Superior temporal gyrus (tissue), 1 donor: ENCODE results near the gene SARM1.
"Not testable (repeated sequence)": the region's sequence is repeated elsewhere in the genome, so short reads cannot be mapped to it uniquely, and the experiment has no call there.

Source experiments
- DNase-seq: peaks from one replicate; pipeline ENCODE4 v3.0.0-alpha.2; 2016; ENCODE audit errors: extremely low spot score

The SARM1 gene

DNA sequence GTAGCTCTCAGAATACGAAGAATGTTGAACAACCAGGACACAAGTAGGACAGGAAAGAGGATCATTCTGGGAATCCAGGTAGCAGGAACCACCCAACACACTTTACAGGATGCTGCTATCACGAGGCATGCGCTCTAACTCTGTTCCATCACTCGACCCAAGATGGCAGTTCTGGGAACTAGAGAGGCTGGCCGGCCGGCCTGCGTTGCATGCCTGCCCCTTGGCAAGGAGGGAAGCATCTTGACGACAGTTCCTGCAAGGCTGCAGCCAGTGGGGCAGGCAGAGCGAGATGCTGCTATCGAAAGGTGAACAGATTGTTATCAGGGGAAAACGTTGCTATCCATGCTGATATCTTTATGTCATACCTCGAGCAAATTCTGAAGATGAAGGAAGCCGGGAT lies 53.7 kb downstream of the SARM1 start:
- no peak for DNase-seq

DNA sequence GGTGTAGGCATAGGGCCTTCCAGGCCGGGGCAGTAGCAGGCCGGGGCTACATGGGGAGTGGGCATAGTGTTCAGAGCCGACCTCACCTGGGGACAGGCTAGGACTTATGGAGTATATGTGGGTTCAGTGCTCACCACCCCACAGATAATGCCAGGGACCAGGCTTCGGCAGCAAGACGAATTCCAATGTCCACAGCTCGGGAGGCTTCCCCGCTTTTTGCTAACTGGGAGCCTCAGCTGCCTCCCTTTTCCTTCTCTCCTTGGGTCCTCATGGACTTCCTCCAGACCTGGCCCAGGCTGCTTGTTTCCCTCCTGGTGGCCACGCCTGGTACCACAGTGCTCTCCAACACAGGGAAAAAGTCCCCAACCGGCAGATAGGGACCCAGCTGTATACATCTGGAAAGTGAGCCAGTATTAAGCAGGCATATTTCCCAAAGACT lies 54.6 kb downstream of the SARM1 start:
- DNase-seq = no peak

DNA sequence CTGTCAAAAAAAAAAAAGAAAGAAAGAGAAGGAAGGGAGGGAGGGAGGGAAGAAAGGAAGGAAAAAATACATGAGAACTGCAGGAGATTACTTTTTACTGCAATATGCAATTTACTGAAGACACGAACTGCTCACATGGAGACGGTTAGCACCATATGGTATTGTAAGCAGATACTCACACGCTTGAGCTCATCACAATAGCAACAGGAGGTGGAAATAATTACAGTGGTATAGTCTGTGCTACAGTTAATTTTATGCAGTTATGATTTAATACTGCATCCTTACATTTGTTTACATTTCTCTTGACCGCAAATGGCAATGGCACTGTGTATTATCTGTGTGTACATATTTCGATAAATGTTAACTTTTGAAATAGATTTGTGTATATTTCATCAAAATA lies 55.9 kb downstream of the SARM1 start:
- no peak for DNase-seq

DNA sequence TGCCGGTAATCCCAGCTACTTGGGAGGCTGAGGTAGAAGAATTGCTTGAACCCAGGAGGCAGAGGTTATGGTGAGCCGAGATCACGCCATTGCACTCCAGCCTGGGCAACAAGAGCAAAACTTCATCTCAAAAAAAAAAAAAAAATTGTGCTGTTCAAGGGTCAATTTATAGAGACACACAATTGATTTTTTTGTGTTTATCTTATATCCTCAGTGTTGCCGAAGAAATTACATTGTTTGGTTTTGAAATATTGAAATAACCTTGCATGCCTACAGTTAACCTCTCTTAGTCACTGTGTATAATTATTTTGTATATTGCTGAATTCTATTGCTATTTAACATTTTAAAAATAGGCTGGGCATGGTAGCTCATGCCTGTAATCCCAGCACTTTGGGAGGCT lies 56.5 kb downstream of the SARM1 start:
- not testable (repeated sequence) for DNase-seq

DNA sequence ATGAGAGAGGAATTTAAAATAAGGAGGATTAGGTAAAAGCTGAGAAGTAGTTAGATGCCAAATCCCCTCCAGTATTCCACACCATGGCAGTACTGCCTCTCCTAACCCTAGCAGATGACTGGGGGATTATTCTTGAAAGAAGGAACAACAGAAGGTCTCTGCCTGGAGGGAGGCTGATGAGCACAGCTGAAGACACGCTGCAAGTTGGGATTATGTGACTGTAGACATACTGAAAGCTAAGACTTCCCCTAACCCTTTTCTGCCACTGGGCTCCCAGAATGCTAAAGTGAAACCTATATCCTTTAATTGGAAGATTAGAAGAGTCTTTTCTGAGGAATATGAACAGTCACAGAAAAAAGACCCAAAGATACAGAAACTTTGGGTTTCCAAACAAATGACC lies 62.2 kb downstream of the SARM1 start:
- DNase-seq = no peak

DNA sequence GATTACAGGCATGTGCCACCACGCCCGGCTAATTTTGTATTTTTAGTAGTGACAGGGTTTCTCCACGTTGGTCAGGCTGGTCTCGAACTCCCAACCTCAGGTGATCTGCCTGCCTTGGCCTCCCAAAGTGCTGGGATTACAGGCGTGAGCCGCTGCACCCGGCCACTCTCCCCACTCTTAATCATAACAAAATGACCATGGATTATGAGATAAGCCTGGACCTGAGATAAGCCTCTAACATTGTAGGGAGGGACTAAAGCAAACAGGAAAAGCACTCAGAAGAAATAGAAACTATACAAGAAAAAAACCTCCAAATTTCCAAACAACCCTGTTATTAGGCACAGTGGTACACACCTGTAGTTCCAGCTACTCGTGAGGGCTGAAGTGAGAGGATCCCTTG lies 62.8 kb downstream of the SARM1 start:
- DNase-seq = not testable (repeated sequence)

DNA sequence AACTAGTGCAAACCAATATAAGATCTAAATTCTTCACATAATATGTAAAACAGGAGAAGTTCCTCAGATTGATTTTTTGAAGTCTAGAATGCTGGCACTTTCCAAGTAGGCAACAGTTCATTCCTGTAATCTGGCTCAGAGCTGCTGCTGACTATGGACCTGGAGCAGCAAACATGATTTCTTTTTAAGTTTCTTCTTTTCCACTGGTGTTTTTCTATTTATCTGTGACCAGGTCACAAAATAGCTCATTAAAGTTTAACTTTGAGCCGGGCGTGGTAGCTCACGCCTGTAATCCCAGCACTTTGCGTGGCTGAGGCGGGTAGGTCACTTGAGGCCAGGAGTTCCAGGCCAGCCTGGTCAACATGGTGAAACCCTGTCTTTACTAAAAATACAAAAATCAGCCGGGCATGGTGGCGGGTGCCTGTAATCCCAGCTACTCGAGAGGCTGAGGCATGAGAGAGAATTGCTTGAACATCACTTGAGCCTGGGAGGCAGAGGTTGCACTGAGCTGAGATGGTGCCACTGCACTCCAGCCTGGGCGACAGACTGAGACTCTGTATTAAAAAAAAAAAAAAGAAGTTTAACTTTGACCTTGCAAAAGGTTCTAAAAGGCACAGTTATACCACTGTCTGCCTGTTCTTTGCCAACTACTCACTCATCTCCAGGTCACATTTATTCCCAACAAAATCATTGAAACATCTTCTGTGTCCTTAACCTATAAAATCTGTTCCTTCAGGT lies 72.6 kb downstream of the SARM1 start:
- DNase-seq = no peak

DNA sequence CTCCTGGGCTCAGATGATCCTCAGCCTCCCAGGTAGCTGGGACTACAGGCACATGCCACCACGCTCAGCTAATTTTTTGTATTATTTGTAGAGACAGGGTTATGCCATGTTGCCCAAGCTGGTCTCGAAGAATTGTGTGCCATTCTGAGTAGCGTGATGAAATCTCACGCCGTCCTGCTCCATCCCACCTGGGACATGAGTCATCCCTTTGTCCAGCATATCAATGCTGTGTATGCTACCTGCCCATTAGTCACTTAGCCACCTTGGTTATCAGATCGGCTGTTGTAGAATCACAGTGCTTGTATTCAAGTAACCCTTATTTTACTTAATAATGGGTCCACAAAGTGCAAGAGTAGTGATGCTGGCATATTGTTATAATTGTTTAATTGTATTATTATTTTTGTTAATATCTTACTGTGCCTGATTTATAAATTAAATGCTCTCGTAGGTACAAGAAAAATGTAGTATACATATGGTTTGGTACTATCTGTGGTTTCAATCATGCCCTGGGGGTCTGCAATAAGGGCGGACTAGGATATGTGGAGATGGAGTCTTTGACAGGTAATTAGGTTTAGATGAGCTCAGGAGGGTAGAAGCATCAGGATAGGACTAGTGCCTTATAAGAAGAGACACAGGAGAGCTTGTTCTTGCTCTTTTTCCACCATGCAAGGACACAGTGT lies 75.4 kb downstream of the SARM1 start:
- DNase-seq = no peak

DNA sequence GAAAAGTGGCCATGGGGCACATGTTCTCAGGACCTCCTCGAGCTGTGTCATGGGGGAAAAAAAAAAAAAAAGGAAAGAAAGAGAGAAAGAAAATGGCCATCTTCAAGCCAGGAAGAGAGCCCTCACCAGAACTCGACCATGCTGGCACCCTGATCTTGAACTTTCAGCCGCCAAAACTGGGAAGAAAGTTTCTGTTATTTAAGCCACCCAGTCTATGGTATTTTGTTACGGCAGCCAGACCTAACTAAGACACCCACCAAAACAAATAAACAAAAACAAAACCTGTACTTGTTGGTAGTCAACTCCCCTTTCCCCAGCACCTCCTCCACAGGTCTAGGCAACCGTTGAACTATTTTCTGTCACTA lies 75.9 kb downstream of the SARM1 start:
- DNase-seq = no peak

DNA sequence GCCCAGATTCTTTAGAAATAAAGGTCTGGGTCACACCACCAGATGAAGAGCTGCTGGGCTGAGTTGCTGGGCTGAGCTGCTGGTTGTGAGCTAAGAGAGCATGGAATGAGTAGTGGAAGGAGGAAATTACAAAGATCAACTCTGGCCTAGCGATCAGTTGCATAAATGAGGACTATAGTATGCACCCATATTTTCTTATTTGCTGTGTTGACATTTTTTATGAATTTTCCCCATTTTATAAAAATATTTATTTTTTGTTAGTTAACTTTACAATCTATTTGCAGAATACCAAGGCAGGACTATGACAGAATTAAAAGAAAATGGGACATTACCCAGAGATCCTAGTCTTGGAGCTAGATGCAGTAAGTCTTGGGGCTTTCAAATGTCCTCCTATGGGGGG lies 78.4 kb downstream of the SARM1 start:
- no peak for DNase-seq
